NB4 (cell line): ENCODE measurements around the gene FGF2.

Experiments used
- DNase-seq: peaks from one replicate; pipeline ENCODE4 v3.0.0; 2010; ENCODE audit warnings: low read depth
- H3K4me3 ChIP-seq: one replicate; pipeline ENCODE4 v1.5.1; 2011; ENCODE audit warnings: mild to moderate bottlenecking, low read depth, low read length, moderate library complexity
- CTCF ChIP-seq: IDR thresholded peaks from one replicate; pipeline ENCODE4 v1.5.1; 2012; ENCODE audit warnings: low read depth, low read length
- MAX ChIP-seq: IDR thresholded peaks from 2 replicates; pipeline ENCODE4 v1.6.1; 2011; ENCODE audit warnings: low read depth, low read length
- MYC ChIP-seq: IDR thresholded peaks from 2 replicates; pipeline ENCODE4 v1.6.1; 2011; ENCODE audit warnings: low read depth, low read length
- POLR2A ChIP-seq: IDR thresholded peaks from 2 replicates; pipeline ENCODE4 v1.6.1; 2011; ENCODE audit warnings: mild to moderate bottlenecking; ENCODE audit not compliant: insufficient read length; ENCODE audit errors: extremely low read depth

Gene FGF2

DNA sequence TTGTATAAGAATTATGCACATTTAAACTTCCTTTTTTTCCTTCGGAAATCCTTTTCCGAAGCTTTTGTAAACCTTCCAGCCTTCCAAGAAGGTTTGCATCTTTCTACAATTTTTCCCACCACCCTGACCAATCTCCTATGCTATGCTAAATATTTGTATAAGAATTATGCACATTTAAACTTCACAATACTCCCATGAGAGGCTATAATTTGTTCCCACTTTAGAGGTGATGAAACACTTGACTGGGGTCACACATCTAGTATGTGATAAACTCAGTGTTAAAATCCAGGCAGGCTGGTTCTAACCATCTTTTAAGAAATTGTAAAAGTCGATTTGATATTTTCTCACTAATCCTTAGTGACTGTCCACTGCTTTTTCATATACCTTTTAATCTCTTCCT, 73.7 kb downstream of the FGF2 start:
- no peak for TF ChIP-seq MYC
- no peak for TF ChIP-seq MAX
- TF ChIP-seq POLR2A: no peak
- TF ChIP-seq CTCF: no peak
- no peak for DNase-seq
- no peak overlapping the region for H3K4me3 ChIP-seq

- no peak for DNase-seq
- no peak overlapping the region for H3K4me3 ChIP-seq
- TF ChIP-seq MAX: no peak
- TF ChIP-seq POLR2A: no peak
- TF ChIP-seq MYC: no peak
- TF ChIP-seq CTCF: no peak
Observed at GRCh38 chr4:122901247-122902010, 74.8 kb downstream of the FGF2 start.

- no peak for DNase-seq
- no peak overlapping the region for H3K4me3 ChIP-seq
- TF ChIP-seq POLR2A: no peak
- TF ChIP-seq MYC: no peak
- no peak for TF ChIP-seq CTCF
- TF ChIP-seq MAX: no peak
Observed at GRCh38 chr4:122903766-122904288, 77.2 kb downstream of the FGF2 start.

- TF ChIP-seq POLR2A: no peak
- H3K4me3 ChIP-seq: no peak overlapping the region
- DNase-seq: no peak
Observed at GRCh38 chr4:122906859-122907305, 80.3 kb downstream of the FGF2 start.

DNA sequence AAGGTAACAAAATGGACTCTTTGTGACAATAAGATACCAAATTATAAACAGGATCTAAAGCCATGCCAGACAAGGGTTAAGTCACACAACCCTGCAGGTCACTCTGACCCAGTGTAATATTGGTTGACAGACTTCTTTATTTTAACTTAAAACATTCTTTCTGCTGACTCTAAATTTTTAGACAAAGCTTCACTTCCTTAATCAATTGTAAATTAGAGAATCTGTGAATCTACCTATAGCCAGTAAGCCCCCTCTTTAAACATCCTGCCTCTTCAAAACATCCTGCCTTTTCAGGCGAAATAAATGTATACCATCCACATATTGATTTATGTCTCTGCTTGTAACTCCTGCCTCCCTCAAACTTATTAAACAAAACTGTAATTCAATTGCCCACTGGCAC, 81.6 kb downstream of the FGF2 start:
- no peak for DNase-seq
- TF ChIP-seq POLR2A (no peak), CTCF (no peak), MAX (no peak), MYC (no peak)
- no peak overlapping the region for H3K4me3 ChIP-seq

DNA sequence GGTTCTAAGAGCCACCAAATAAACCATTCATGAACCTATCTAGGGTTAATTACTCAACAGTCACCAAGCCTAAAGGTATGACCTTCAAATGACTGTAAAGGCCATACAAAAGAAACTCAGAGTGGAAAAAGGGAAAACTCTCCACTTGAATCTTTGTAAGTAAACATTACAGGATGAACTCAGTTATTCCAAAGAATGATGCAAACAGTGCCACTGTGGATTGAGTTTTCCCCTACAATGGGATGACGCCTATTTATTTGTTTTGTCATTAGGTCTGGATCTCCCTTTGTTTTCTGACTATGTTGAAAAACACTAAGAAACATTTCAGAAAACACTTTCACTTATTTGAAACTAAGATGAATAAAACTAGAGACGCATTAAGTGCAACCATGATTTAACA, 83.1 kb downstream of the FGF2 start:
- H3K4me3 ChIP-seq: no peak overlapping the region
- no peak for DNase-seq

More for the DNA sequence above, 83.1 kb downstream of the FGF2 start:
- TF ChIP-seq POLR2A (no peak), MAX (no peak), CTCF (no peak), MYC (no peak)
